Activated CD8-positive, alpha-beta memory T cell treated with anti-CD3 and anti-CD28 coated beads, Interleukin-2, amount 50 U/mL, for 24 hours (primary cell): ENCODE data around the gene HMGCS2.

Source experiments
- DNase-seq: peaks from one replicate; pipeline ENCODE4 v3.0.0-alpha.2; 2020; ENCODE audit errors: extremely low read depth

HMGCS2 gene

DNA sequence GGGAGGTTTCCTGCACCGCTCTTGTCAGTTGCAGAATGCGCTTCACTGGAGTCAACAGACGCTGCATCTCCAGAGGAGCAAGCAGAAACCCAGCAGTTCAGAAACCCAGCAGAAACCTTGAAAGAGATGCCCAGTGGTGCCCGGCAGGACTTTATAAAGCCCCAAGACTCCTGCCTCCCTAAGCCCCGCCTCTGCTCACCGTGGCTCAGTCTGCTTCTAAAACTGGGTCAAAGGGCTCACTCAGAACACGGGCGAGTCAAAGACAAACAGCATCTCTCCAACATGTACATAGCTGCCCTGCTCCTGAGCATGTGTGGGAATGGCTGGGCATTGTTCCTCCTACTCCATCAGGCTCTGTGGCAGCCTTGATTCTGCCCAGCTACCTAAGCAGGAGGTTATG, at the start of gene HMGCS2:
Gene HMGCS2 (minus strand): TSS at position 128 of the 400 bp plus-strand sequence. CDS start 61 bp downstream, at position 67.
- DNase-seq: no peak

DNA sequence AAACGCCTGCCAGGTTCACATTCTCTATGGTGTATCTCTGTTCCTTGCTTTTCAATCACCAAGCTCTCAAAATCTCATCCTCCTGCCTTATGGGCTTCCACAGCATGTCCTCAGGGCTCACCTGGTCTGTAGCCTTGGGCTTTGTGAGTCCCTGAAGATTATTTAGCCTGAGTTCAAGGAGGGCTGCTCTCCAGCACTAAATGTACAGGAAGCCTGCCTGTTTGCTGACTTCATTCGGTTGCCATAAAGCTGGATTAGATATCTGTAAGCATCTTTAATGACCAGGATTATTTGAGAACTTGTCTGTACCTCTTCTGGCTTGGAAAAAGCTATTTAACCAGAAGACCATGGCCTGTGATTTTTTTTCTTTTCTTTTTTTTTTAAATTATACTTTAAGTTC, 49.5 kb upstream of the HMGCS2 start:
- DNase-seq: no peak

- no peak for DNase-seq
Observed at GRCh38 chr1:119816407-119816806, 47.7 kb upstream of the HMGCS2 start.

- DNase-seq: no peak
Observed at GRCh38 chr1:119815928-119816327, 47.2 kb upstream of the HMGCS2 start.

DNA sequence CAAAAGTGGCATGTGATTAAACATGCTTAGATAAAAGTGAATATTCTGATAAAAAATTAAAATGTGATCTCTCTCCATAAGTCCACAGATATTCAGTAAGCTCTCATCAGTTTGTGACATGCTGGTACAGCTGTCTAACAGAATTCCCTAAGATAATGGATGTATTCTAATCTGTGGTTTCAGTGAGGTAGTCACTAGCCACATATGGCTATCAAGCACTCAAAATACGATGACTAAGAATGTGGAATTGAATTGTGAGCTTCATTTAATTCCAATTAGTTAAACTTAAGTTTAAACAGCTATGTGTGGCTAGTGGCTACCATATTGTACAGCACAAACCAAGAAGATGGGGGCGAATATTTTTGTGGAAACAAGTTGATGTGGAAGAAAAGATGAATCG, 46.7 kb upstream of the HMGCS2 start:
- no peak for DNase-seq

GRCh38 chr1:119814288-119814687, 45.6 kb upstream of the HMGCS2 start:
- no peak for DNase-seq

GRCh38 chr1:119811985-119812557, 43.4 kb upstream of the HMGCS2 start:
- no peak for DNase-seq

DNA sequence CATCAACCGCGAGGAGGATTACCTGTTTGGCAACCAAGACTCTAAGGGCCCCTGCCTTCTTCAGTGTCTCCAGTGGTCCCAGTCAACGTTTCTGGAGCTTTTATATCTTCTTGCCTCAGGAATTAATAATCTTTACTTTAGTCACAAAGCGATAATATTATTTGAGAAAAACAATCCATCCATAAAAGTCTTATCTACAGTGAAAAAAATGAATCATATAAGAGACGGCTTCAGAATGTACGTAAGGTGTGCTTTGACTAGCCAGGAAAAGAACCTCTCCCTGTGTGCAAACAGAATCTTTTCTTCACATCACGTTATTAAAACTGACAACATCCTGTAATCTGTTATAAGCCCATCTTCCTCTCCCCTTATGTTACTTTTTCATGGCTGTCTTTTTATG, 42.7 kb upstream of the HMGCS2 start, which contains the start of gene REG4:
Gene REG4 (minus strand): TSS at position 74 of the 400 bp plus-strand sequence. CDS start 2,691 bp downstream, outside the sequence.
- DNase-seq: no peak

DNA sequence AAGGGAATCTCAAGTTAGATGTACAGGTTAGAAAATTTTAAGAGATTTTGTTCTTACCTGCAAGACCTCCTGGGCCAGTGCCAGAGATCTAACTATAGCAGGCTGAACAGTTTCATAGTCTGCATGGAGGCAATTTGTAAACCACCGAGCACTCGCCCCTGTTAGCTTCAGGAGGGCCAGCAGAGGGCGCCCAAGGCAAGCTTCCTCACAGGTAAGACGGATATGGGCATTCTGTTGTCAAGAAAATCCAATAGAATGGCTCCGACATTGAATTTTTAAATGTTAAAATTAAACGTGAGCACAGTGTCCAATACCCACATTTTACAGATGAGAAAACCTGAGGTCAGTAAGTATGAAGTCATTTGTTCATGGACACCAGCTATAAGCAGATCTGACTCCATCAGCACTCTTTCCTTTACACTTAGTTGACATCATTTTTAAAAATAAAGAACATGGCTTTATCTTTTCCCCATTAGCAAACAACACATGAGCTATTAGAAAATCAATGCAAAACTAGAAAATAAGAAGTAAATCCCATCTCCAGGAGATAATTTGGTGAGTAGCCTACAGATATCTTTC, 40.4 kb upstream of the HMGCS2 start:
- DNase-seq: peak; percentile 20

DNA sequence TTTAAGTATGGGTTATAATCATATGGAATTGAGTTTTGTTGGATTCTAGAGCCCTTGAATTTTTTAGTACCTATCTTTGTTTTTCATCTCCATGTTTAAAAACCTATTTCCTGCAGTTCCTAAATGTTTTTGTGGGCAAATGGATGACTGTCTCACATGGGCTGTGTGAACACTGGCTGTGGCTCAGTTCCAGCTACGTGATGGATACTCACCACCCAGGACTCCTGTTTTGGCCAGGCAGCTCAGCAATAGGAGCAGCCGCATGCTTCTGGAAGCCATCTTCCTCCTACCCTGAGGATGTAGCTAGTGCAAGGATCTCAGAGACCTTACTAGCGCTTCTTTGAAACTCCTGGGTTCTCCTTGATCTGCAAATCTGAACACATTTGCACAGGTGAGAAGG, 39.8 kb upstream of the HMGCS2 start:
- no peak for DNase-seq

DNA sequence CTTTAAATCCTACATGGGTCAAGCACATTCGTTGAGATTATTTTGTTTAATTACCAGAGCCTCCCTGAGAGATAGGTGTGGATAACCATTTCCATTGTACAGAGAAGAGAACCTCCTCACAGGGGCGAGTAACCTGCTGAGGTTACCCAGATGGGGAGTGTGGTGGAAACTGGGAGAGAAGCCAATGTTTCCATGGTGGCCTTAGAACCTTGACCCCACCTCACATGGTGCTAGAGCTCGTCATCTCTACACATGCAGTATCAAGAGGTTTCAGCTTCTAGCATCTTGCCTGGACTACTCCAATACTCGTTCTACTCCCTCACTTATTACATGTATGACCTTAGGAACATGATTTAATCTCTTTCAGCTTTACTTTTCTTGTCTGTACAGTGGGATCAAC, 37.8 kb upstream of the HMGCS2 start:
- DNase-seq: no peak

- DNase-seq: no peak
Observed at GRCh38 chr1:119805746-119806145, 37.0 kb upstream of the HMGCS2 start.

- DNase-seq: no peak
Observed at GRCh38 chr1:119805247-119805646, 36.5 kb upstream of the HMGCS2 start.

- DNase-seq: no peak
Observed at GRCh38 chr1:119799599-119800177, 31.0 kb upstream of the HMGCS2 start.

GRCh38 chr1:119799003-119799402, 30.3 kb upstream of the HMGCS2 start:
- no peak for DNase-seq

DNA sequence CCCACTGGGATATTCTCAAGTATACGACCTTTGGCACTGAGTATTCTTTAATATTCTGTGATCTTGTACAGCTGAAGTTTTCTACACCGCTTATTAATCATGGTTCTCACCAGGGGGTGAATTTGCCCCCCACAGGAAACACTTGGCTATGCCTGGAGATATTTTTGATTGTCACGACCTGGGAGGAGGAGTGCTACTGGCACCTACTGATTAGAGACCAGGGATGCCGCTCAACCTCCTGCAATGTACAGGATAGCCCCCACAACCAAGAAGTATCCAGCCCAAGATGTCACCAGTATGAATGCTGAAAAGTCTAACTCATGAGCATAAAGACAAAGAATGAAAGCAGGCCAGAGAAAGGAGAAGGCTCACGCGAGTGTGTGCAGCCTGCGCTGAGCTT, 28.9 kb upstream of the HMGCS2 start:
- DNase-seq: no peak

DNA sequence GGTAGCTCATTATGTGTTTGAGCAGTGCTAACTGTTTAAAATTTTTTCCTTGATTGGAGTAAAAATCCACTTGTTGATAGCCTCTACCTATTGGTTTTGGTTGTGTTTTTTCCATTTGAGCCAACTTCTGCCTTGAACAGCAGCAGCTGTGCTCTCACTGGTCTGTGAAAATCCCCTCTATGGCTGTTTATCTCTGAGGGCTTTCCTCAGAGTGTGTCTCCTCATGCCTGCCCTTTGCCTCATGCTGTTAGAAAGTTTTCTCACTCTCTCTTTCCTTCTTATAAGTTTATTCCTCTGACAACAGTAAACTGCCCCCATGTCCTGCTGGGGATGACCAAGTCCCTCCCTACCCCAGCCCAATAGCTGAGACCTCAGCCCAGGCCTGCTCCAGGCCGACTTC, 28.5 kb upstream of the HMGCS2 start:
- DNase-seq: no peak

DNA sequence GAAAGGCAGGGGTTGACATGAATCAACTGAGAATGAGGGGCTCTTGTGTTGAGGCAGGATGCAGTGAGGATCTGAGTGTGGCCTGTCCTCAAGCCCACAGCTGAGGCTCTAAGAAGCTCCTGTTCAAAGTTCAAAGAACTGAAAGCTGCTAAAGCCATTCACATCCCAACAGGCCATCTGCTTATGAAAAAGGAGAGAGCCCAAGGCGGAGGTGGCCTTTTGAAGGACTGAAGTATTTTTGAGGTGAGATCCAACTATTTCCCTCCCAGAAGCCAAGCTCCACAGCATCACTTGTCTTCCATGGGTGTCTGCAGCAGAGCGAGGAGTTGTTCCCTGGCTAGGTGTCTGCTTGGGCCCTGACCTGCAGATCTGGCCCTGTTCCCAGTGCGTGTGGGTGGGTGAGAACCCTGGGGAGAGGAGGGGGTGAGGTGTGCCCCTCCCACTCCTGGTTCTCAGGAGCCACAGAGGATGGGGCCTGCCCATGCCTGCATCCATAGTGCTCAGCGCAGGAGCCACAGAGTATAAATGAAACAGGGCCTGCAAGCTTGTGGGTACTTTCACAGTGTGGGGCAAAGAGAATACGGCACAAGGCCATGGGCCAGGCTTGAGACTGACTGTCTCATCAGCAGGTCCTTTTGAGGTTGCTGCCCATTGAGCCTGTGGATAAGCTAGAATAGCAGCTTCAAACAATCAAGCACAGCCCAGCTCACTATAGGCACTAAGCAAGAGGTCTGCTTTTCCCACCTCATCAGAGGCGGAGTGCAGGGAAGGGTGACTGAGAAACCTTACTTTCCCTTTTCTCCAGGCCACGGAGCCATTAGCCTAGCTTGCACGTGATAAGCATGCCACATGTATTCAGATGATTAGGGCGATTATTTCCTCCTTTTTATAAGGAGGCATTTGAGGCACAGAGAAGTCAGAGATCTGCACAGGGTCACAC, 26.8 kb upstream of the HMGCS2 start:
- DNase-seq: no peak

GRCh38 chr1:119794876-119795240, 26.2 kb upstream of the HMGCS2 start:
- DNase-seq: no peak

DNA sequence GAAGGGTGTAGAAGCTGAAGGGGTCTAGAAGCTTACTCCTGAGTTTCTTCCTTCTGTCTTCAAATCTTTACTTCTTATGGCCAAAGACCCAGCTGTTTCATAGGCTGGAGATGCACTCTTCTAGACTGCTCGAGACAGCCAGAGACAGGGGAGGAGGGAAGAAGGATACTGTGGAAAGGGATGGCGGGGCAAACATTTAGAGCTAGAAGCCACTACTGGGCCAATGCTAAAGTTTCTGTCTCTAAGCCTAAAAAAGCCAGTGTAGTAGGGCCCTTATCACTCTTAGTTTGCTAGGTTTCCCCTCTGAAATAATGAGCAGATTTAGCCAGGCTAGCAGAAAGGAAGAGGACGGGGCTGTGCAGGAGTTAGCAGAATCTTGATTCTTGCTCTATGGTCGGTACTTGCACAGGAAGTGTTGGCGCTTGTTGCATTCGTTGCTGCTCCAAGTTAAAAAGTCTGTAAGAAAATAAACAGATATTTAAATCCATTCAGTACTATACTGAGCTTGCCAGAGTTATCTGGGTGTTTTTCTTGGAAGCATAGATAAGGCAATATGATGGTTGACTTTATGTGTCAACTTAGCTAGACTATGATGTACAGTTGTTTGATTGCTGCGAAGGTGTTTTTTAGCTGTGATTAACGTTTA, 25.6 kb upstream of the HMGCS2 start:
- no peak for DNase-seq

- no peak for DNase-seq
Observed at GRCh38 chr1:119791377-119791776, 22.7 kb upstream of the HMGCS2 start.
